Loucy (cell line): Measurements from ENCODE around the gene ACBD5.

Source experiments
- EZH2phosphoT487 ChIP-seq: fragments of 200-600 bp; IDR thresholded peaks from 2 replicates; pipeline ENCODE4 v1.6.1; 2018; ENCODE audit warnings: antibody characterized with exemption, mild to moderate bottlenecking, moderate library complexity, borderline replicate concordance
- TF ChIP-seq, protein P1 (sequence below): fragments of 200-600 bp; sonication (generic); conservative IDR thresholded peaks from 2 replicates; pipeline ENCODE4 v1.5.1; 2014; ENCODE audit warnings: mild to moderate bottlenecking, antibody characterized with exemption, low read length

DNA sequence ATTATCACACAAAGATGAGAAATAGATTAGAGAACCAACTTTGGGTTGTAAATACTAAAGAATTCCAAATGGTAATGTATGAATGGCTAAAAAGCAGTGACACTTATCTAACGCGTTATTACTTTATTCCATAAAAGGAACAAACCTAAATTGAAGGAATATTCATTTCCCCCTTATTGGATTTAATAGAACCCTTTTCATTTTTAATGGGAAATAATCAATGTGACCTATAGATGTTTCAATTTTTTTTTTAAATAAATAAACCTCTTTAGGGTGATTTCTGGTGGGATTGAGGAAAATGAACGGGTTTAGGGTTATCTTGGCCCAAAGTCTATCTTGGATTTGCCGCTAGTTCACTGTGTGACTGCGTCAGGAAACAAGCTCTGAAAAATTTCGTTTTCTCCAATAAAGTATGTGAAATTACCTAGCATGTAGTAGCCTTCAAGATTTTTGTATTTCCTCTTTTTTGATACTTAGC, 1.9 kb upstream of the ACBD5 start:
- TF ChIP-seq, protein P1, sequence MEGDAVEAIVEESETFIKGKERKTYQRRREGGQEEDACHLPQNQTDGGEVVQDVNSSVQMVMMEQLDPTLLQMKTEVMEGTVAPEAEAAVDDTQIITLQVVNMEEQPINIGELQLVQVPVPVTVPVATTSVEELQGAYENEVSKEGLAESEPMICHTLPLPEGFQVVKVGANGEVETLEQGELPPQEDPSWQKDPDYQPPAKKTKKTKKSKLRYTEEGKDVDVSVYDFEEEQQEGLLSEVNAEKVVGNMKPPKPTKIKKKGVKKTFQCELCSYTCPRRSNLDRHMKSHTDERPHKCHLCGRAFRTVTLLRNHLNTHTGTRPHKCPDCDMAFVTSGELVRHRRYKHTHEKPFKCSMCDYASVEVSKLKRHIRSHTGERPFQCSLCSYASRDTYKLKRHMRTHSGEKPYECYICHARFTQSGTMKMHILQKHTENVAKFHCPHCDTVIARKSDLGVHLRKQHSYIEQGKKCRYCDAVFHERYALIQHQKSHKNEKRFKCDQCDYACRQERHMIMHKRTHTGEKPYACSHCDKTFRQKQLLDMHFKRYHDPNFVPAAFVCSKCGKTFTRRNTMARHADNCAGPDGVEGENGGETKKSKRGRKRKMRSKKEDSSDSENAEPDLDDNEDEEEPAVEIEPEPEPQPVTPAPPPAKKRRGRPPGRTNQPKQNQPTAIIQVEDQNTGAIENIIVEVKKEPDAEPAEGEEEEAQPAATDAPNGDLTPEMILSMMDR: peak; percentile 8; the same call in 1 of the 2 replicates
- TF ChIP-seq EZH2phosphoT487: no peak
